GM18498 (cell line): ENCODE data around the gene MISP.
"Not testable (repeated sequence)": the region's sequence is repeated elsewhere in the genome, so short reads cannot be mapped to it uniquely, and the experiment has no call there.

Experiments used
- ATAC-seq: cut with Tn5 transposase; IDR thresholded peaks from one replicate; pipeline ENCODE4 v1.9.1; 2021; ENCODE audit warnings: mild to moderate bottlenecking, moderate library complexity; ENCODE audit not compliant: unreplicated experiment

MISP gene, protein sequence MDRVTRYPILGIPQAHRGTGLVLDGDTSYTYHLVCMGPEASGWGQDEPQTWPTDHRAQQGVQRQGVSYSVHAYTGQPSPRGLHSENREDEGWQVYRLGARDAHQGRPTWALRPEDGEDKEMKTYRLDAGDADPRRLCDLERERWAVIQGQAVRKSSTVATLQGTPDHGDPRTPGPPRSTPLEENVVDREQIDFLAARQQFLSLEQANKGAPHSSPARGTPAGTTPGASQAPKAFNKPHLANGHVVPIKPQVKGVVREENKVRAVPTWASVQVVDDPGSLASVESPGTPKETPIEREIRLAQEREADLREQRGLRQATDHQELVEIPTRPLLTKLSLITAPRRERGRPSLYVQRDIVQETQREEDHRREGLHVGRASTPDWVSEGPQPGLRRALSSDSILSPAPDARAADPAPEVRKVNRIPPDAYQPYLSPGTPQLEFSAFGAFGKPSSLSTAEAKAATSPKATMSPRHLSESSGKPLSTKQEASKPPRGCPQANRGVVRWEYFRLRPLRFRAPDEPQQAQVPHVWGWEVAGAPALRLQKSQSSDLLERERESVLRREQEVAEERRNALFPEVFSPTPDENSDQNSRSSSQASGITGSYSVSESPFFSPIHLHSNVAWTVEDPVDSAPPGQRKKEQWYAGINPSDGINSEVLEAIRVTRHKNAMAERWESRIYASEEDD

DNA sequence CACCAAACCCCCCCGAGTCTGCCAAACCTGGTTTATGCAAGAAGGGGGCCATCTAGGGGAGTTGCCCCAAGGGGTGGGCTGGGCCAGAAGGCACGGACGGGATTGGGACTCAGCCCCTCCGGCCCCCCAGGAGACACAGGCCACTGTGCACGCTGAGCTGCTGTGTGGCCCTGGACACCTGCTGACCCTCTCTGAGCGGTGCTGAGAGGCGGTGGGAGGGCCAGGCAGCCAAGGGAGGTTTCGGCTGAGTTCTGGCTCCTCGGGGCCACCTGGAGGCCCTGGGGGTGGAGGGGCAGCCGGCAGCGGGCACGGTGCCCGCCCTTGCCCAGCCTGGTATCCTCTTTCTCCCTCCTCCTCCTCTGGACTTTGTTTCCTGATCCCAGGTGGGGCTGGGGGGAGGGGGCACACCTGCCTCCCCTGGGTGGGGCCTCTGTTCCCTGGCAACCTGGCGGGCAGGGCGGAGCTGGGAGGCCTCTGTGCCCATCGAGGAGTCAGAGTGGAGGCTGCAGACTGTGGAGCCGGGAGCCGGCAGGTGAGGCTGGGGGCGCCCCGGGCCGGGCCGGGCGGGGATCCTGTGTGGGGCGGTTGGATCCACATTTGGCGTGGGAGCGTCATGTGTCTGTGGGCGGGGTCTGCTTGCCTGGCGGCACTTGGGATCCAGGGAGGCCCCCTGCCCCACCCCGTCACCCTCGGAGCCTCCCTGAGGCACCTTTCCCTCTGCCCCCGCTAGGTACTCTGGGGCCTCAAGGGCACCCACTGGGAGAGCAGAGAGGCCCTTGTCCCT is at the start of gene MISP:
Gene MISP (plus strand): TSS at position 473 of the 784 bp plus-strand sequence. CDS start 5,835 bp downstream, outside the sequence.
- no peak for ATAC-seq

DNA sequence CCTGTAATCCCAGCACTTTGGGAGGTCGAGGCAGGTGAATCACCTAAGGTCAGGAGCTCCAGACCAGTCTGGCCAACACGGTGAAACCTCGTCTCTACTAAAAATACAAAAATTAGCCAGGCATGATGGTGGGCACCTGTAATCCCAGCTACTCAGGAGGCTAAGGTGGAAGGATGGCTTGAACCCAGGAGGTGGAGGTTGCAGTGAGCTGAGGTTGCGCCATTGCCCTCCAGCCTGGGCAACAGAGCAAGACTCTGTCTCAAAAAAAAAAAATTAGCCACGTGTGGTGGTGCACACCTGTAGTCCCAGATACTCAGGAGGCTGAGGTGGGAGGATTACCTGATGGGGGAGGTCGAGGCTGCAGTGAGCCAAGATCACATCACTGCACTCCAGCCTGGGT is 48.1 kb upstream of the MISP start:
- ATAC-seq: not testable (repeated sequence)

DNA sequence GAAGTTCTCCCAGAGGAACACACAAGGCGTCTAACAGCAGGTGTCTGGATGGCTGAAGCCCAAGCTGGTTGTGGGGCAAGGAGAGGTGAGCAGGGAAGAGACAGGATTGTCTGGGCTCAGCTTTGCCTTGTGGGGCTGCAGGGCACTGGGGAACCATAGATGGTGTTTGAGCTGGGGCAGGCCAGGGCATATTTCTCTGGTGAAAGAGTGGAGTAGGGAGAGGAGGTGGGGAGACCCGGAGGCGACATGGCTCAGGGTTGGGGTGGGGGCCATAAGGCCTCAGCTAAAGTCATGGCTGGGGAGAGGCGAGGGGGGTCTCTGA is 47.6 kb upstream of the MISP start:
- no peak for ATAC-seq

DNA sequence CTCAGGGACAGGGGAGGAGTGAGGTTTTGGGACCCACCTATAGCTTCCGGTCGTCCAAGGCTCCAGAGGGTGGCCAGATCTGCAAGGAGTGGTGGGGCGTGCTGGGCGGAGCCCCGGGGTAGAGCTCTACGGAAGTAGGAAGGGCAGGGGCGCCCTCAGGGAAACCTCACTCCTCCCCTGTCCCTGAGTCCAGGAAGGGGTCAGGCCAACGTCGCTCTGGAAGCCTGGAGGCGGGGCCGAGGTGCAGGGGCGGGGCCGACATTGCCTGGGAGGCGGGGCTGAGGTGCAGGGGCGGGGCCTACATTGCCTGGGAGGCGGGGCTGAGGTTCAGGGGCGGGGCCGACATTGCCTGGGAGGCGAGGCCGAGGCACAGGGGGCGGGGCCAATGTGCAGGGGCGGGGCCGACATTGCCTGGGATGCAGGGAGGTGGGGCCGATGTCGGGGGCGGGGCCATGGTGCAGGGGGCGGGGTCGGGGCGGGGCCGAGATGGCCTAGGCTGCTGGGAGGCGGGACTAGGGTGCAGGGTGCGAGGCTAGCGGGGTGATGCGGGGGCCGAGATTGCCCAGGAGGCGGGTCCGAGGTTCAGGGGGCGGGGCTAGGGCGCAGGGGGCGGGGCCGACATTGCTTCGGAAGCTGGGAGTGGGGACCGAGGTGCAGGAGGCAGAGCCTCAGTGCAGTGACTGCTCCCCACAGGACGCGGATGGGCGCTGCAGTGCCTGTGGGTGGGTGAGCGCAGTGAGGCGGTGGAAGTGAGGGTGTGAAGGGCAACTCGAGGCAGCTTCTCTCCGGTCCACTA is 47.1 kb upstream of the MISP start:
- no peak for ATAC-seq

DNA sequence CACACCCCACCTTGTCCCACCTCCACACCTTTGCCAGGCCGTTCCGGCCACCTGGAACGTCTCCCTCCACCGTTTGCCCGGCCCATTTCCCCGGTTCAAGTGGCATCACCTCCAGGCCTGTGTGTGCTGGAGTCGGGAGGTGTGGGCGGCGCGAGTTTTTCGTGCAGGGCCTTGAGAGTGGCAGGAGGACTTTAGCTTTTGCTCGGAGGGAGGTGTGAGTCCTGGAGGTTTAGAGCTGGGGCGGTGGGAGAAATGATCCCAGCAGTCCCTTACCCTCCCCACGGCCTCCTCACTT is 46.5 kb upstream of the MISP start:
- ATAC-seq: no peak

DNA sequence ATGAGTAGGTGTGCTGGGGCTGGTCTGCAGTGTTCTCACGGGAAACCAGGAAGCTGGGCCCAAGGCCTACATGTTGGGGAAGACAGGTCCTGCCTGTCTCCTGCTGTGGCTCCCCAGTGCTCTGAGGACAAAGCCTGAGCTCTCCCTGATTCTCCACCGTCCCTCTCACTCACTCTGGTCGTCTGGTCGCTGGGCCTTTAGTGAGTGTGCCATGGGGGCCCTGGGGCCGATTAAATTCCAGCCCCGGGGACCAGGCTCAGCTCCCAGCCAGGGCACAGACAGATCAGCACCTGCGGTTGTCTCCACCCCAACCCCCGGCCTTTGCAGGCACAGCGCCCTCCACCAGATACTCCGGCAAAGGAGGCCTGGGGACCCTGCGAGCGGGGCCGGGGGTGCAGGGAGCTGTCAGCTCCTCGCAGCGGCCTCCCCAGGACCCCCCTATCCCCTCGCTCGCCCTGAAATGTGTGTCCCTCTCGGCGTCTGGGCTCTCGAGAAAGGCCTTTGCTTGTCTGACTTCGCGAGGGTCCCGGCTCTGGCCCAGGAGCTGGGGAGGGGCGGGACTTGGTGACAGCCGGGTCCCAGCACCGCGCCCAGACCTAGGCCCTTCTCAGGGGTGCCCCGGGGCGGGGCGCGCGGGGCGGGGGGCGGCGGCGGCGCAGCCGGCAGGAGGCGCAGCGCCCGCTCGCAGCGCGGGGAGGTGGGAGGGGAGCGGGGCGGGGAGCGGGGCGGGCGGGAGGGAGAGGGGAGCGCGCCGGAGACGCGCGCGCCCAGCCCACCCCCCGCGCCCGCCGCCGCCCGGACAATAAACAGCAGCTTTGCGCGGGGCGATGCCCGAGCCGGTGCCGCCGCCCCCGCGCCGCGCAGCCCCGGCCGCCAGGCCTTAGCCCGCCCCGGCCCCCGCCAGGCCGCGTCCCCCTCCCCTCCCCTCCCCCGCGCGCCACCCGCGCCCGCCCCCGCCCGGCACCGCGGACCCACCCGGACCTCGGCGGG is 42.5 kb upstream of the MISP start, which contains the start of gene PALM:
Gene PALM (plus strand): TSS at position 782 of the 990 bp plus-strand sequence. CDS start 212 bp downstream, outside the sequence.
- ATAC-seq: no peak

DNA sequence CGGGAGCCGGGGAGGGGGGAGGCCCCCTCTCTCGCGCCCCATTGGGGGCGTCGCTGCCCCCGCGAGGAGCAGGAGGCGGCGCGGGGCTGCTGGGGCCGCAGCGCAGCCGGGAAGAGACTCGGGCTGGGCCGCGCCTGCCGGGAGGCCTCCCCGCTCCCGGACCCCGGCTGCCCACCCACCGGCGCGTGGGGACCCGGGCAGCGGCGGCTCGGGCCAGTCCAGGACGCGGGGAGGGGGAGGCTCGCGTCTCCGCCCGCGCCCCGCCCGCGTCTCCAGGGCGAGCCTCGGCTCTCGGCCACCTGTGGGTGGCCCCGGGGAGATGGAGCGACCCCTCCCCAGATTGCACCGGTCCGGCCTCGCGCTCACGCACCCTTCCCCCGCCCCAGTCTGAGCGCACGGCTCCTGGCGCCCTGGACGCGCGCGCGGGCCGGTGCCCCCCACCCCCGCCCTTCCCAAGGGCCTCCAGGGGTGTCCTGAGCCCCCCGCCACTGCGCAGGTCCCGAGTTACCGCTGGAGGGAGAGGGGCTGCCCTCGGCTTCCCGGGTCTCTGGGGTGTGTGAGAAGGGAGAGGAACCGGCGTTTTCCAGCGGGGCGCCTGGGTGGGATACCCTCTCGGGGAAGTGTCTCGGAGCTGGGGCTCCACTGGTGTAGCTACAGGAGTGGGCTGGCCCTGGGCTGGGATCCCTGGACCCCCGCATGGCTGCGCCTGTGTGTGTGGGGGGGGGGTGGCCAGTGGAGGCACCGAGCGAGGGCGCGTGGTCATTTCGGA is 41.5 kb upstream of the MISP start:
- ATAC-seq: no peak

DNA sequence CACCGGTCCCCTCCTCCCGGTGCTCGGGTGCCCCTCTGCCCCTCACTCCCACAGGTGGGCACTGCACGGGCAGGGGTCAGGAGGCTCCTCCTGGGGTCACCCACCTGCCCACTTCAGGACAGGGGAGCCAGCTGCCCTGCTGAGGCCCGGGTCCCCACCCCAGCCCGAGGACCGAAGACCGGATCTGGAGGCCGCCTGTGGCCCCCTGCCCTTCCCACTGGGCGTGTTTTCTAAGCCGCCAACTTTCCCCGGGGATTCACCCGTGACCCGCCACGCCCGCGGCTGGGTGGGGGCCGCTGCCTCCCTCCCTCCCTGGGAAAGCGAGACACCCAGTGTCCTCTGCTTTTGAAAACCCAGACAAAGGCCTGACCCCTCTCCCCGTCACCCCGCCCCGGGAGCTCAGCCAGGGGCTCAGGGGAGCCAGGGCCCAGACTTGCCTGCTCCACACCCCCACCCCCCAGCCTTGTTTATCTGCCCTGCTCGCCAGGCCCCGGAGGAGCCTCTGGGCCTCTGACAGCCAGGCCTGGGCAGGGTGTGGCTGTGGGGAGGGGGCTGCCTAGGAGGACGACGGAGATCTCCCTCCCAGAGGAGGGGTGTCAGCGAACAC is 40.8 kb upstream of the MISP start:
- no peak for ATAC-seq

DNA sequence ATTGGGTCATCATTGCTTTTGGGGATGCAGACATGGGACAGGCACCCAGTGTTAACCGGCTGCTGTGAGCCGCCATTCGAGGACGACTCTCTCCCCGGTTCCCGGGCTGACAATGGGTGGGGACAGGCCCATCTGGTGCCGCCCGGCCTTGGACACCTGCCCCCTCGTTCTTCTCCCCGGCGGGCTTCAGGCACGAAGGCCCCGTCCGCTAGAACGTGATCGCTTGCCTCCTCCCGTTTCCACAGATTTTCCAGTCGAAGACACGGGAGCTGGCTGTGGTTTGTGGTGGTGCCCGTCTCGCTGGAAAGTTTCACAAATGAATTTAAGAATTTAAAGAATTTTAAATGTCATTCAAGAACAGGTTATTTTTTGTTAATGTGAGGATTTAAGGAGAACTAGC is 40.1 kb upstream of the MISP start:
- no peak for ATAC-seq

DNA sequence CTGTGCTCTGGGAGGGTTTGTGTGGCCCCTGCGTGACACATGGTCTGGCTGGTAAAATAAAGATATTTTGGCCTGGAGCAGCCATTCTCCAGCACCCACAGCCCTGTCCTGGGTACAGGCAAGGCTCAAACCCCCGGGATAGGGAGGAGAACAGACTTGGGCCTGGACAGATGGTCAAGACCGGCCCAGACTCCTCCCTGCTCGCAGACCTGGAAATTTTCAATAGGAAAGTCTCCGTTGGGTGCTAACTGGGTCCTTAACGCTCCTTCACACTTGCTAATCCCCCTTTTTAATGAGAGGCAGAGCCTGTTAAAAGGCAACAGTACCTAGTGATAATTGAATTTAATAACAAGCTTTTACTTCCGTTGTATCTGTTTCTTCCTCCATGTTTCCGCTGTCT is 39.7 kb upstream of the MISP start:
- no peak for ATAC-seq

DNA sequence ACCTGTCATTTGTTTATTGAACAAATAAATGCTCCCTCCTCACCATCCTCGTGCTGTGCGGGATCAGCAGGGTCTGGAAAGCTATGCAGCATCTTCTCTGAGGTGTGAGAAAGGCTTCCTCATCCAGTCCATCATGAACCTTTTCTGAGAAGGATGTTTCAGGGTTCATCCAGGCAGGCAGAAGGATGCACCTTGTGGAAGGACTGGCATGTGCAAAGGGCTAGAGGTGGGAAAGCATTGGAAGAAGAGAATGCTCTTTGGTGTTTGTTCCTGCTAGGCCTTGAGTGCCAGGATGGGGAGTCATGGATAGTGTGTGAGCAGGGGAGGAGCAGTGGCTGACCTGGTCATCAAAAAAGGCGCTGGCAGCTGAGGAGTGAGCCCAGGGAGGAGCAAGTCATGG is 35.6 kb upstream of the MISP start:
- ATAC-seq: no peak

DNA sequence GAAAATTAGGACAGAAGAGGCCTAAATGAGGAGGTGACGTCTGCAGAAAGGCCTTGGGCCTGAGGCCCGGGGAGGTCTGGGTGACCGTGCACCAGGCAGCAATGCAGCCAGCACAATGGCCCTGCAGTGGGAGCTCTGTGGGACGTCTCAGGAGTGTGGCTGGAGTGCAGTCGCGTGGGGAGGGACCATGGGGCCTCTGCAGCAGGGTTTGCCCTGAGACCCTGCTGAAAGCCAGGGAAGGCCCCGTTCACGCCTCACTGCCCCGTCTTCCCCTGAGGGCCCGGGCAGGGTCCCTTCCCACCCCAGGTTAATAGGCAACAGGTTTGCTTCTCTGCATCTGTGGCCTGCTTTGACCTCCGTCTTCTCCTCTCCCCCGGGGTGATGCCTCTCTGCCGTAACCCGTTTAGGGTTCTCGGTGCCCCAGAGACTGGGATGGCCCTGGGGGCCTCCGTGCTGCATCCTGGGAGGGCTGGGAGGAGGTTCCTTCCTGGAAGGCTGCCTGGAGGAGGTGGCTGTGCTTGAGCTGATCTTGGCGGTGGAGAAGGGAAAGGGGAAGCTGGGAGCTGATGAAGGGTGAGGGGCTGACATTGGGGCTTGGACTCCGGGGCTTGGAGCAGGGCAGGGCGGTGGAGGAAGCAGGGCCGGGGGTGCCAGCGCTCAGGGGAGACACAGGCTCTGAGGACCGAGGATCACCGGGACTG is 32.5 kb upstream of the MISP start:
- ATAC-seq: no peak

DNA sequence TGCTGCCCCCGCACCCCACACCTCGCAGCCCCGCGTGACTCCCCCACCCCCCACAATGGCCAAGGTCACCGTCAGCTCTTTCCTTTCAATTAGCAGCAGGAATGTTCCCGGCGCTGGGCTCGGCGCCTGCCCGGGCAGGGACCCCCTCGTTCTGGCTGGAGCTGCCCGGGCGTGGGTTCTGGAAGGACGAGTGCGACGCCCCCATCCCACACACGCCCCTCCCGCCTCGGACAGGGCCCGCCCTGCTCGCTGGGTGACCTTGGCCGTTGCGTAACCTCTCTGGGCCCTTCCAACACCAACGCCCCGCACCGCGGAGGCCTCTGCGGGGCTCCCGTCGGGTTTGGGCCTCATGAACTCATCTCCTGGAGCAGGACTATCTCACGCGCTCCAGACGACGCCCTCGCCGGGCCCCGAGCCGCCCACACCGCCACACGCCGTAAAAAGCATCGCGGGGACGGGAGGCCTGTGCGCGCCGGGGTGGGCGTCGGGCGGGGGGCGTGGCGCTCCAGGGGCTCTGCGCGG is 31.9 kb upstream of the MISP start:
- ATAC-seq: no peak

DNA sequence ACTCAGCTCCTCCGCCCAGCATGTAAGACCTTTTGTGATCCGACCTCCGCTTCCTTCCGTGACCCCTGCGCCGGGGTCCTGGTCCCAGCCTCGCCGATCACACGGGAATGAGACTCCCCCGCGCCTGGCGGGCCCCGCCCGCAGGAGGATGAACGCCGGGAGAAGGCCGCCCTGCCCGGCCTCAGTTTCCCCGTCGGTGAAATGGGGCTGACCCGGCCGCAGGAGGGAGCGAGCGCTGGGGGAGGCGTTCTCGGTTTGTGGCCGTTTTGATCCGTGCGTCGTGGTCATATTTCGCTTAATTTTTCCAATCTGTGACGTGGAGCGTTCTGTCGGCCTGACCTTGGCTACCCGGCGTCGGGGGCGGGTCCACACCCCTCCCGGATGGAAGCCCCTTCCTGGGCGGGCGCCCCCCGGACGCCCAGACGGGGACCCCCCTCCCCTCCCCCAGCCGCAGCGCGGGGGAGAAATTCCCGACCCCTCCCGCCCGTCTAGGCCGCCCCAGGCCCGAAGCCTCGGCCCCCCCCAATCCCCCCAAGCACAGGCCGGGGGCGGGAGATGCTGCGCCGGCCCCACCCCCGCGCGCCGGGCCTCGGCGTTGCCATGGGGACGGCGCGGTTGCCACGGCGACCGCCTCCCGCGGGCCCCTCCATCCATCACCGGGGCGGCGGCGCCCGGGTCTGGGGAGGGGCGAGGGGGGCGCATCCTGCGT is 31.1 kb upstream of the MISP start:
- no peak for ATAC-seq

DNA sequence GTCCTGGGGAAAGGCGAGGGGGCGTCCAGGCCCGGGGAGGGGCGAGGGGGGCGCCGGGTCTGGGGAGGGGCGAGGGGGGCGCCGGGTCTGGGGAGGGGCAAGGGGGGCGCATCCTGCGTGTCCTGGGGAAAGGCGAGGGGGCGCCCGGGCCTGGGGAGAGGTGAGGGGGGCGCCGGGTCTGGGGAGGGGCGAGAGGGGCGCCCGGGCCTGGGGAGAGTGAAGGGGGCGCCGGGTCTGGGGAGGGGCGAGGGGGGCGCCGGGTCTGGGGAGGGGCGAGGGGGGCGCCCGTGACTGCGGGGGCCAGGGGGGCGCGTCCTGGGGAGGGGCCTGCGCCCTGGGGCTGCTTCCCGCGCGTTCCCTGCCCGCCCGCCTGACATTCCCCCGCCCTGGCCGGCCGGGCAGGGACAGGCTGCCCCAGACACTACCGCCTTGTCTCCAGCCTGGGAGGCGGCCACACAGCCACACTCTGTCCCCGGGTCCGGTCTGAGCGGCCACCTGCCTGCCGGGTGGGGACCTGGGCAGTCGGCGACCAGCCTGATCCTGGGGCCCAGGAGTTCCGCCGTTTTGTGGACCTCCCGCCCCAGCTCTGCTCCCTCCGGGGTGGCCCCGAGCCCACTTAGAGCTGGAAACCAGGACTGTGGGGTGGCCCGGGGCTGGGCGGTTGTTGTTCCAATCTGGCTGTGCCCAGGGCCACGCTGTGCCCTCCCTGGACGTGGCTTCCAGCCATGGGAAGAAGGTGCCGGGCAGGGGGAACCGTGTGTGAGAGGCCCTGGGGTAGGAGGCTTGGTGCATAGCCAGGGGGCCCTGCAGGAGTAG is 30.4 kb upstream of the MISP start:
- ATAC-seq: no peak

DNA sequence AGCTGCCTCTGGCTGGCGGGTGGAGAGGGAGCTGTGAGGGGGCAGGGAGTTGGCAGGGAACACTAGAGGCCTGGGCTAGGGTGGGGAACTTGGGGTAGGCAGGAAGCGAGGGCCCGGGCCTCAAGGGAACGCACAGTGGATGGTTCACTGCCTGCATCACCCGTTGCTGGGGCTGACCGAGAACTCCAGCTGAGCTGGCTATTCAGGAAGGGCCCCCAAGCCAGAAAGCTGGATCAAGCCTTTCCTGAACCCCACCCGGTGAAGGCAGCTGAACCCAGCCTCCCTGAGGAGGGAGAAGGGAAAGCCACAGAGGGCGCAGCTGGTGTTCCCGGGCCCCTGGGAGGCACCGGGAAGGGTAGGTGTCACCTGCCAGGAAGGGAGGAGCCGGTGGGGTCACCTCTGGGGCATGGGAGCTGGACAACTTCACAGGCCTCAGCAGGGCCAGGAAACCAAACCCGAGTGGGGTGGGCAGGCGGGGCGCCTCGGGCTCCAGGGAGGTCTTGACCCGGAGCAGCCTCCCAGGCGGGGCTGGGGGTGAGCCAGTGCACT is 28.3 kb upstream of the MISP start:
- no peak for ATAC-seq
